Fibroblast of the conjunctiva (primary cell): ENCODE data around the gene A1CF.
"Not testable (repeated sequence)": the region's sequence is repeated elsewhere in the genome, so short reads cannot be mapped to it uniquely, and the experiment has no call there.

ENCODE experiments used
- DNase-seq: peaks from one replicate; pipeline ENCODE4 v3.0.0-alpha.2; 2010; ENCODE audit warnings: low read depth

Gene A1CF

GRCh38 chr10:50788951-50789945 is 96.2 kb downstream of the A1CF start:
- no peak for DNase-seq

DNA sequence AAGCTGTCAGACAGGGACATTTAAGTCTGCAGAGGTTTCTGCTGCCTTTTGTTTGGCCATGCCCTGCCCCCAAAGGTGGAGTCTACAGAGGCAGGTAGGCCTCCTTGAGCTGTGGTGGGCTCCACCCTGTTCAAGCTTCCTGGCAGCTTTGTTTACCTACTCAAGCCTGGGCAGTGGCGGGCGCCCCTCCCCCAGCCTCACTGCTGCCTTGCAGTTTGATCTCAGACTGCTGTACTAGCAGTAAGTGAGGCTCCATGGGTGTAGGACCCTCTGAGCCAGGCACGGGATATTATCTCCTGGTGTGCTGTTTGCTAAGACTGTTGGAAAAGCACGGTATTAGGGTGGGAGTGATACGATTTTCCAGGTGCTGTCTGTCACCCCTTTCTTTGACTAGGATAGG is 97.5 kb downstream of the A1CF start:
- not testable (repeated sequence) for DNase-seq

DNA sequence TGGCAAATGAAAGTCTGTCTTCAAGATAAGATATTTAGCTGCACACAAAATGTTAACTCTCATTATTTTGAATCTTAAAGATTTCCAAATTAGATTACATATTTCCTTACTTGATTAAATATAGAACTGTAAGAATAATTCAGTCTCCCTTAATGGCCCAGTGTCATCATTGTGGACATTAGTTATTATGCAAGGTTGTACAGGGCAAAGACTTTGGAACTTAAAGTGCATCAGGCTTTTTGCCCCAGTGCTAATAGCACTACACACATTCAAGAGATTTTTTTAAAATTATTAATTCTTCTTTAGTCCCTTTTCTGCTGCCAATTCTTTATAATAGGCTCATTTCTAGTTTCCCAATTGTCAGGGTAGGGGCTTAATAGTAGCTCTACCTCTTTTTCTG is 103.4 kb downstream of the A1CF start:
- not testable (repeated sequence) for DNase-seq

DNA sequence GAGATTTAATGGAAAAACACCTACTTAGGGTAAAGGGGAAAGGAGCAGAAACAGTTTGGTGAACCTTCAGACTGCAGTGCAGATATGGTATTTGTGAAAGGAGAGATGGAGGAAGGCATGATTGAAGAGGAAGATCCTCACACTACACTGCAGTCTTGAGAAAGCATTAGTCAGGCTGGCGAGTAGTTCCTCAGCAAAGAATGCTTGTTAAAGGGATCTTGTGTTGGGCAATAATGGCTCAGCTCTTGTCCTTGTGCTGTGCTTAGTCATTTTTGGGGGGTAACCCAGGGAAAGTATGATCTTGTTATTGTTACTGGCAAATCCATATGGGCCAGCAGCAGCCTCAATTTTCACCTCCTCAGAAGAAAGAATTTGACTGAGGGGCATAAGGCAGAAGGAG is 105.4 kb downstream of the A1CF start:
- not testable (repeated sequence) for DNase-seq

GRCh38 chr10:50774868-50775267 is 110.6 kb downstream of the A1CF start:
- DNase-seq: not testable (repeated sequence)

DNA sequence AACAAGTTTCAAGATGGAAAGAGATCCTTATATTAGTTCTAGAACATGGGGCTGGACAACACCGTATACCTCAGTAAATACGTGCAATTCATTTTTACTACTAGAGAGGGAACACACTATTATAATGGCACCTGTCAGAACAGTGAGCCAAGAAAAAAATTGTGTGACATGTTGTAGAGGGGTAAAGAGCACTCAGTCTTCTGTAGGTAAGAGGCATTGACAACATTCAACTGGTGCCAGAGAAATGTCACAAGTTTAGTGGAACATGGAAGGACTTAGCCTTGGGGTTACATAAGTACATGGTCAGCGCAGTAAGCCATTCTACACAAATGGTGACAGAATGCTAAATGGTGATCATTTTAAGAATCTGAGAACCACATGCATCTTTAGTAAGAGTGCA is 113.4 kb downstream of the A1CF start:
- not testable (repeated sequence) for DNase-seq

- not testable (repeated sequence) for DNase-seq
These were observed 118.5 kb downstream of the A1CF start for GRCh38 chr10:50766774-50767513.
